Astrocyte (in vitro differentiated cells and primary cell): Measurements from ENCODE around the gene MRTFB. TPM values are rescaled to one million over a fixed set of nuclear protein-coding genes. Genes with fewer than 3 reads are reported as not detected.

Source experiments
- DNase-seq: peaks from one replicate; pipeline ENCODE4 v3.0.0-alpha.2; 2010; ENCODE audit warnings: low read depth
- FAIRE-seq: peaks from 2 replicates; lab custom pipeline; 2011; peaks lifted over from hg19 to GRCh38; lab: Jason Lieb, UNC
- H2AFZ ChIP-seq: 2 replicates; pipeline ENCODE4 v1.6.0; 2012; ENCODE audit warnings: low read depth, low read length, inconsistent platforms
- H3K27ac ChIP-seq: 2 replicates; pipeline ENCODE4 v1.5.1; 2011; ENCODE audit warnings: low read depth, low read length, inconsistent platforms
- H3K27me3 ChIP-seq: 2 replicates; pipeline ENCODE4 v1.6.0; 2011; ENCODE audit warnings: low read length, inconsistent platforms; ENCODE audit not compliant: insufficient read depth
- H3K36me3 ChIP-seq: 2 replicates; pipeline ENCODE4 v1.5.1; 2011; ENCODE audit warnings: low read length, inconsistent platforms; ENCODE audit not compliant: insufficient read depth
- H3K4me1 ChIP-seq: 2 replicates; pipeline ENCODE4 v1.5.1; 2011; ENCODE audit warnings: low read length, inconsistent platforms; ENCODE audit not compliant: insufficient read depth
- H3K4me2 ChIP-seq: 2 replicates; pipeline ENCODE4 v1.6.0; 2012; ENCODE audit warnings: low read length, inconsistent platforms
- H3K4me3 ChIP-seq: 2 replicates; pipeline ENCODE4 v1.5.1; 2011; ENCODE audit warnings: low read depth, mild to moderate bottlenecking, low read length, inconsistent platforms; ENCODE audit not compliant: insufficient read depth
- H3K79me2 ChIP-seq: 2 replicates; pipeline ENCODE4 v1.6.0; 2012; ENCODE audit warnings: mild to moderate bottlenecking, low read length, inconsistent platforms; ENCODE audit not compliant: insufficient read depth
- H3K9ac ChIP-seq: 2 replicates; pipeline ENCODE4 v1.6.0; 2012; ENCODE audit warnings: mild to moderate bottlenecking, low read length, inconsistent platforms
- H3K9me3 ChIP-seq: 2 replicates; pipeline ENCODE4 v1.5.1; 2012; ENCODE audit warnings: low read depth, mild to moderate bottlenecking, low read length, inconsistent platforms; ENCODE audit not compliant: insufficient read depth
- H4K20me1 ChIP-seq: 2 replicates; pipeline ENCODE4 v1.6.0; 2012; ENCODE audit warnings: low read length, inconsistent platforms; ENCODE audit not compliant: insufficient read depth
- H3K27ac Mint-ChIP-seq: one replicate; pipeline ENCODE4 v1.8.0; 2021; ENCODE audit warnings: mild to moderate bottlenecking, mixed read lengths; ENCODE audit not compliant: unreplicated experiment
- H3K27me3 Mint-ChIP-seq: one replicate; pipeline ENCODE4 v1.8.0; 2021; ENCODE audit warnings: low read depth, mixed read lengths; ENCODE audit not compliant: unreplicated experiment
- H3K36me3 Mint-ChIP-seq: one replicate; pipeline ENCODE4 v1.8.0; 2021; ENCODE audit warnings: low read depth, mixed read lengths; ENCODE audit not compliant: unreplicated experiment
- H3K4me1 Mint-ChIP-seq: one replicate; pipeline ENCODE4 v1.8.0; 2021; ENCODE audit warnings: low read depth, mixed read lengths; ENCODE audit not compliant: unreplicated experiment
- H3K4me3 Mint-ChIP-seq: one replicate; pipeline ENCODE4 v1.8.0; 2021; ENCODE audit warnings: mild to moderate bottlenecking, moderate library complexity, mixed read lengths; ENCODE audit not compliant: unreplicated experiment
- H3K9me3 Mint-ChIP-seq: one replicate; pipeline ENCODE4 v1.8.0; 2021; ENCODE audit warnings: mild to moderate bottlenecking, mixed read lengths; ENCODE audit not compliant: unreplicated experiment
- EZH2 ChIP-seq: IDR thresholded peaks from 2 replicates; pipeline ENCODE4 v1.6.1; 2012; ENCODE audit warnings: mild to moderate bottlenecking, low read length, inconsistent platforms; ENCODE audit not compliant: insufficient read depth
- total RNA-seq: library from RNA; stranded (reverse); gene quantifications from 2 replicates; pipeline ENCODE4 v1.2.1, GENCODE V29; 2021
- TF ChIP-seq, protein P1 (sequence below): IDR thresholded peaks from 2 replicates; pipeline ENCODE4 v1.5.1; 2011; ENCODE audit warnings: low read depth, mild to moderate bottlenecking, inconsistent platforms, low read length, moderate library complexity; ENCODE audit not compliant: insufficient read depth

Gene MRTFB
- total RNA-seq, 1 donor from 2014 or later, result 32.5 TPM

GRCh38 chr16:14186795-14187221 is 115.7 kb downstream of the MRTFB start:
- peaks cover 25% of the 10 kb centered on the region for H3K4me1 Mint-ChIP-seq
- peak overlapping the region; percentile 89 for H3K4me2 ChIP-seq
- no peaks in the 10 kb centered on the region for H3K36me3 ChIP-seq
- H3K27ac Mint-ChIP-seq, result peak overlapping the region; percentile 75
- H3K4me3 Mint-ChIP-seq, result peak overlapping the region; percentile 78
- H3K4me3 ChIP-seq, result peak overlapping the region; percentile 62
- H3K9me3 ChIP-seq, result no peaks in the 10 kb centered on the region
- H3K4me1 ChIP-seq, result peaks cover 15% of the 10 kb centered on the region
- peak; percentile 27 for DNase-seq
- peak overlapping the region; percentile 77 for H3K9ac ChIP-seq
- no peaks in the 10 kb centered on the region for H3K27me3 Mint-ChIP-seq
- no peak for FAIRE-seq
- no peaks in the 10 kb centered on the region for H3K9me3 Mint-ChIP-seq
- TF ChIP-seq EZH2, result no peak
- TF ChIP-seq, protein P1, sequence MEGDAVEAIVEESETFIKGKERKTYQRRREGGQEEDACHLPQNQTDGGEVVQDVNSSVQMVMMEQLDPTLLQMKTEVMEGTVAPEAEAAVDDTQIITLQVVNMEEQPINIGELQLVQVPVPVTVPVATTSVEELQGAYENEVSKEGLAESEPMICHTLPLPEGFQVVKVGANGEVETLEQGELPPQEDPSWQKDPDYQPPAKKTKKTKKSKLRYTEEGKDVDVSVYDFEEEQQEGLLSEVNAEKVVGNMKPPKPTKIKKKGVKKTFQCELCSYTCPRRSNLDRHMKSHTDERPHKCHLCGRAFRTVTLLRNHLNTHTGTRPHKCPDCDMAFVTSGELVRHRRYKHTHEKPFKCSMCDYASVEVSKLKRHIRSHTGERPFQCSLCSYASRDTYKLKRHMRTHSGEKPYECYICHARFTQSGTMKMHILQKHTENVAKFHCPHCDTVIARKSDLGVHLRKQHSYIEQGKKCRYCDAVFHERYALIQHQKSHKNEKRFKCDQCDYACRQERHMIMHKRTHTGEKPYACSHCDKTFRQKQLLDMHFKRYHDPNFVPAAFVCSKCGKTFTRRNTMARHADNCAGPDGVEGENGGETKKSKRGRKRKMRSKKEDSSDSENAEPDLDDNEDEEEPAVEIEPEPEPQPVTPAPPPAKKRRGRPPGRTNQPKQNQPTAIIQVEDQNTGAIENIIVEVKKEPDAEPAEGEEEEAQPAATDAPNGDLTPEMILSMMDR, result no peak
- no peaks in the 10 kb centered on the region for H3K36me3 Mint-ChIP-seq
- H3K27me3 ChIP-seq, result no peaks in the 10 kb centered on the region
- H3K79me2 ChIP-seq, result peaks cover 4% of the 10 kb centered on the region
- H2AFZ ChIP-seq, result peak overlapping the region; percentile 66
- H3K27ac ChIP-seq, result peak overlapping the region; percentile 66
- peaks cover 3% of the 10 kb centered on the region for H4K20me1 ChIP-seq

DNA sequence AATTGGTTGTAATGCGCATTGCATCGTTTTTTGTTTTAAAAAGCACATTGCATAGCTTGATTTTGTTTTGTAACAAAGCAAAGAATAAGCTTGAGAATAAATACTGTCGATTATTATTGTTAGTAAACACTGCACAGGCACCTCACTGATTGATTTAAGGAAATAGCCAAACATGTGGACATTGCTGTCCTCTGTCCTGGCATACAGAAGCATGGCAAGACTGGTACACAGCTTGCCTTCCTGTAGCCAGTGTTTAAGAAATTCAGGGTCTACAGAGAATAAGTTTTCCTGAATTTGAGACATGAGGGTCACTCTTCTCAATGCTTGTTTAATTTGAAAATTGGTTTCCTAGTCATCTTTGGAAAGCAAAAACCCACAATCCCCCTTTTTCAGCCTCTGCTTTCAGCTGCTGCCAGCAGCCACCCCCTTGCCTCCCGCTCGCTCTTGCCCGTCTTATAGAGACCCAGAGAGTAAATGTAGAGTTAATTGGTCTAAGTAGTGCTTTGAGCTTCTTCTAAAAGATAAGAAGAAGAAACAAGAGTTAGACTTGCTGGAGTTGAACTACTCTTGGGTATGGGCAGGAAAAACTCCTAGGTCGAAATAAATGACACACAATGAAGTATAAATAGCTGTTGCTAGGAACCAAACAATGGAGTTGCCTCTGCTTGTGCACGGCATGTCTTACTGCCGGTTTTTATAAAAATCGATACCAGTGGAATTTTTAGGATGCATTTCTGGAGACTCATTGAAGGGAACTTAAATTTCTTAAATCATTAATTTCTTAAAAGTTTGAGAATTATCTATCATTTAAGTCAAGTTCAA is 116.6 kb downstream of the MRTFB start:
- TF ChIP-seq, protein P1, result no peak
- no peak for TF ChIP-seq EZH2
- no peaks in the 10 kb centered on the region for H3K27me3 Mint-ChIP-seq
- H3K4me2 ChIP-seq, result peak overlapping the region; percentile 89
- peak overlapping the region; percentile 62 for H3K4me3 ChIP-seq
- peaks cover 15% of the 10 kb centered on the region for H3K4me1 ChIP-seq
- H3K27ac ChIP-seq, result no peak overlapping the region
- H3K27ac Mint-ChIP-seq, result peak overlapping the region; percentile 20
- no peaks in the 10 kb centered on the region for H3K27me3 ChIP-seq
- H3K9ac ChIP-seq, result peak overlapping the region; percentile 77
- peaks cover 4% of the 10 kb centered on the region for H3K79me2 ChIP-seq
- H3K36me3 ChIP-seq, result no peaks in the 10 kb centered on the region
- H4K20me1 ChIP-seq, result peaks cover 7% of the 10 kb centered on the region
- H3K36me3 Mint-ChIP-seq, result no peaks in the 10 kb centered on the region
- FAIRE-seq, result no peak
- peaks cover 27% of the 10 kb centered on the region for H3K4me1 Mint-ChIP-seq
- peak overlapping the region; percentile 78 for H3K4me3 Mint-ChIP-seq
- no peak for DNase-seq
- no peaks in the 10 kb centered on the region for H3K9me3 Mint-ChIP-seq
- no peak overlapping the region for H2AFZ ChIP-seq
- no peaks in the 10 kb centered on the region for H3K9me3 ChIP-seq
